Measurements from ENCODE around the gene NOB1.
A peak's percentile ranks its signal among the peaks of the same experiment; 100 is the strongest.

NOB1 gene

DNA sequence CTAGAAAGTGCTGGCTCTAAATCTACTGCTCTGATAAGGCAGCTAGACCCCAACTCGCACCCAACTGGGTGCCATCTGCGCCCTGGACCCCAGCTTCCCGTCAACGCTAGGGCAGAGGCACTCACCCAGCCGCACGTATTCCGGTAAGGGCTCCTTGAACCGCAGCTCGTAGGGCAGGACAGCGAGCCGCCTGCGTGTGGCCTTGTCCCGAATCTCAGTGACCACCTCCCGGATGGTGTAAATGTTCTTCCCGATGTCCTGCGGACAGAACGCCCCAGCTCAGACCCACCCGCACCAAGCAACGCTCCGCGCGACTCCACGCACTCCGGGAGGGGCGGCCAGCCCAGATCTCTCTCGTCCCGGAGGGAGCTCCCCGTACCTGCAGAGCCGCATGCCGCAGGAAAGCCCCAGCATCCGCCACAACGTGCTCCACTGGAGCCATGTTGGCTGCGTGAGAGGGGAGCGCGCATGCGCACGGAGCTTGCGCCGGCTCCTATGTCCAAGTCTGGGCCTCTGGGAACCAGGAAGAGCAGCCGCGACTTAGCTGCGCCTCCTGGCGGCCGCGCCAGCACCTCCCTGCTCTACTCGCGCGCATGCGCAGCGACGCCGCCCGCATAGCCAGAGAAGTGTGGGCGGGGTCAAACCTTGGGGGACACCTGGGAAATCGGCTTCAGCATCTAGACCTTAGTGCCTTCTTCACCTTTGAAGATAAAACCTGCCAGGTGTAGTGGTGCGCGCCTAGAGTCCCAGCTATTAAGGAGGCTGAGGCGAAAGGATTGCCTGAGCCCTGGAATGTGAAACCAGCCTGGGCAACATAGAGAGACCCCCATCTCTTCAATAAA lies at the start of gene NOB1:
NOB1 (minus strand) TSS at position 458 of the 842 bp plus-strand sequence; CDS start at position 442, 16 bp downstream.
- H3K9me3 ChIP-seq (ENCODE audit: low read length) = no peaks in the 10 kb centered on the region
- peaks cover 35% of the 10 kb centered on the region for H3K36me3 ChIP-seq (ENCODE audit: insufficient read depth, low read length)
- no peaks in the 10 kb centered on the region for H3K9me2 ChIP-seq (ENCODE audit: low read depth, low read length)
- H3K9ac ChIP-seq (ENCODE audit: low read length) = peak within 1 kb of the TSS; percentile 85
- H3F3A ChIP-seq (ENCODE audit: insufficient read depth, low read length) = no peaks in the 10 kb centered on the region
- H3K27me3 ChIP-seq (ENCODE audit: insufficient read depth, low read length) = no peaks in the 10 kb centered on the region
- H3K27ac ChIP-seq (ENCODE audit: low read depth, low read length, poor library complexity, severe bottlenecking) = peak within 1 kb of the TSS; percentile 28
- TF ChIP-seq, protein P1, sequence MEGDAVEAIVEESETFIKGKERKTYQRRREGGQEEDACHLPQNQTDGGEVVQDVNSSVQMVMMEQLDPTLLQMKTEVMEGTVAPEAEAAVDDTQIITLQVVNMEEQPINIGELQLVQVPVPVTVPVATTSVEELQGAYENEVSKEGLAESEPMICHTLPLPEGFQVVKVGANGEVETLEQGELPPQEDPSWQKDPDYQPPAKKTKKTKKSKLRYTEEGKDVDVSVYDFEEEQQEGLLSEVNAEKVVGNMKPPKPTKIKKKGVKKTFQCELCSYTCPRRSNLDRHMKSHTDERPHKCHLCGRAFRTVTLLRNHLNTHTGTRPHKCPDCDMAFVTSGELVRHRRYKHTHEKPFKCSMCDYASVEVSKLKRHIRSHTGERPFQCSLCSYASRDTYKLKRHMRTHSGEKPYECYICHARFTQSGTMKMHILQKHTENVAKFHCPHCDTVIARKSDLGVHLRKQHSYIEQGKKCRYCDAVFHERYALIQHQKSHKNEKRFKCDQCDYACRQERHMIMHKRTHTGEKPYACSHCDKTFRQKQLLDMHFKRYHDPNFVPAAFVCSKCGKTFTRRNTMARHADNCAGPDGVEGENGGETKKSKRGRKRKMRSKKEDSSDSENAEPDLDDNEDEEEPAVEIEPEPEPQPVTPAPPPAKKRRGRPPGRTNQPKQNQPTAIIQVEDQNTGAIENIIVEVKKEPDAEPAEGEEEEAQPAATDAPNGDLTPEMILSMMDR (IDR thresholded peaks at IDR 0.05; ENCODE audit: low read length) = peak; percentile 92
- TF ChIP-seq EZH2 (IDR thresholded peaks at IDR 0.05; ENCODE audit: borderline replicate concordance, low read length) = no peak
- H3K79me2 ChIP-seq (ENCODE audit: insufficient read depth, low read length) = peaks cover 35% of the 10 kb centered on the region
- H3K4me3 ChIP-seq (ENCODE audit: low read depth, low read length, poor library complexity, severe bottlenecking) = peak within 1 kb of the TSS; percentile 94
- H2AFZ ChIP-seq (ENCODE audit: low read length) = peak within 1 kb of the TSS; percentile 61; the same call in 1 of the 2 replicates
- H3K4me2 ChIP-seq (ENCODE audit: low read length) = peak within 1 kb of the TSS; percentile 96
- no peaks in the 10 kb centered on the region for H4K20me1 ChIP-seq (ENCODE audit: insufficient read depth, low read length)
- peaks cover 25% of the 10 kb centered on the region for H3K4me1 ChIP-seq (ENCODE audit: insufficient read depth, low read length, severe bottlenecking)

DNA sequence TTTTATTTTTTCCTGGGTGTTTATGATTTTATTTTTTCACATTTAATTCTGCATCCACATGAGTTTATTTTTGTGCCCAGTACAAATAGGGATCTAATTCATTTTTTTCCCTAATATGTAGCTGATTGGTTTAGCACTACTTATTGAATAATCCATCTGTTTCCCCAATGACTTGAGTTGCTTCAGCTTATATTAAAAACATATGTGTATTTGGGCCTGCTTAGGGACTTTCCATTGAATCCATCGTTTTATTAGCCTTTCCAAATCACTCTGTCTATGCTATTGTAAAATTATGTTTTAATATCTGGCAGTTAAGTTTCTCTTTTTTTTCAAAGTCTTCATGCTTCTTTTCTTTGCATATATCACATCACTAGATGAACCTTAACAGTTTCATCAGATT lies 49.6 kb upstream of the NOB1 start:
- Histone ChIP-seq H3K4me2 (ENCODE audit: low read length) (no peak overlapping the region), H3K27me3 (ENCODE audit: insufficient read depth, low read length) (no peaks in the 10 kb centered on the region), H4K20me1 (ENCODE audit: insufficient read depth, low read length) (no peaks in the 10 kb centered on the region), H3K36me3 (ENCODE audit: insufficient read depth, low read length) (peaks cover 19% of the 10 kb centered on the region), H2AFZ (ENCODE audit: low read length) (no peak overlapping the region), H3K4me3 (ENCODE audit: low read depth, low read length, poor library complexity, severe bottlenecking) (no peak overlapping the region), H3F3A (ENCODE audit: insufficient read depth, low read length) (no peaks in the 10 kb centered on the region), H3K9me3 (ENCODE audit: low read length) (no peaks in the 10 kb centered on the region), H3K79me2 (ENCODE audit: insufficient read depth, low read length) (no peaks in the 10 kb centered on the region), H3K27ac (ENCODE audit: low read depth, low read length, poor library complexity, severe bottlenecking) (no peak overlapping the region), H3K4me1 (ENCODE audit: insufficient read depth, low read length, severe bottlenecking) (no peaks in the 10 kb centered on the region), H3K9me2 (ENCODE audit: low read depth, low read length) (no peaks in the 10 kb centered on the region), H3K9ac (ENCODE audit: low read length) (no peak overlapping the region)
- no peak for TF ChIP-seq EZH2 (IDR thresholded peaks at IDR 0.05; ENCODE audit: borderline replicate concordance, low read length)
- TF ChIP-seq, protein P1 (IDR thresholded peaks at IDR 0.05; ENCODE audit: low read length) = no peak

DNA sequence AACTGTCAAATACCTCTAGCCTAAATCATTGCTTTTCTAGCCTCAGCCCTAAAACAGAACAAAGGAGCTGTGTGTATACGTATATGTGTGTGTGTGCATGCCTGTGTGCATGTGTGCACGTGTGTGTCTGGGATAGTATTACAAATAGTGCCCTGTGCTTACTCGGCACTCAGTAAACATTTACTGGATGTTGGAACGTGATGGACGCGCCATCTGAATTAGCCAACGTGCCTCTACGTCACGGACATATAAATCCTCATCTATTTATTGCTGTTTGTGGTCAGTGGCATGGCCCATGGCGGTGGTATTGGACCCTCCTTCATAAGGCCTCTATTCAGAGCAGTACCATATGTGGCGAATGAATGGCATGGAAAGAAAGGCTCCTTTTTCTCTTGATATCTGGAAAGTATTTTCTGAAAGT lies 44.9 kb upstream of the NOB1 start:
- Histone ChIP-seq H3K9me2 (ENCODE audit: low read depth, low read length) (no peaks in the 10 kb centered on the region), H3K9me3 (ENCODE audit: low read length) (no peaks in the 10 kb centered on the region), H3K27ac (ENCODE audit: low read depth, low read length, poor library complexity, severe bottlenecking) (no peak overlapping the region), H3K9ac (ENCODE audit: low read length) (no peak overlapping the region), H3K4me2 (ENCODE audit: low read length) (no peak overlapping the region), H2AFZ (ENCODE audit: low read length) (no peak overlapping the region), H3K27me3 (ENCODE audit: insufficient read depth, low read length) (no peaks in the 10 kb centered on the region), H3K4me3 (ENCODE audit: low read depth, low read length, poor library complexity, severe bottlenecking) (no peak overlapping the region), H3K79me2 (ENCODE audit: insufficient read depth, low read length) (no peaks in the 10 kb centered on the region), H3K4me1 (ENCODE audit: insufficient read depth, low read length, severe bottlenecking) (peaks cover 7% of the 10 kb centered on the region), H3K36me3 (ENCODE audit: insufficient read depth, low read length) (peaks cover 21% of the 10 kb centered on the region), H3F3A (ENCODE audit: insufficient read depth, low read length) (no peaks in the 10 kb centered on the region), H4K20me1 (ENCODE audit: insufficient read depth, low read length) (no peaks in the 10 kb centered on the region)
- TF ChIP-seq, protein P1 (IDR thresholded peaks at IDR 0.05; ENCODE audit: low read length) = no peak
- no peak for TF ChIP-seq EZH2 (IDR thresholded peaks at IDR 0.05; ENCODE audit: borderline replicate concordance, low read length)

All from OCI-LY1 (cell line).